Measurements from ENCODE around the gene HECW1. TPM values are rescaled to one million over a fixed set of nuclear protein-coding genes. Genes with fewer than 3 reads are reported as not detected.

HECW1 gene
- total RNA-seq, 6 donors from 2014 or later, result 0.10 to 1.0 (median 0.76) TPM; not detected in 1

- no peak for DNase-seq
- Histone ChIP-seq H3K36me3 (no peaks in the 10 kb centered on the region), H3K27me3 (no peaks in the 10 kb centered on the region), H3K4me3 (no peak overlapping the region), H3K9me3 (no peaks in the 10 kb centered on the region), H3K27ac (no peak overlapping the region), H3K4me1 (no peaks in the 10 kb centered on the region)
- no peak for TF ChIP-seq POLR2AphosphoS5 (IDR thresholded peaks at IDR 0.05)
- TF ChIP-seq, protein P1, sequence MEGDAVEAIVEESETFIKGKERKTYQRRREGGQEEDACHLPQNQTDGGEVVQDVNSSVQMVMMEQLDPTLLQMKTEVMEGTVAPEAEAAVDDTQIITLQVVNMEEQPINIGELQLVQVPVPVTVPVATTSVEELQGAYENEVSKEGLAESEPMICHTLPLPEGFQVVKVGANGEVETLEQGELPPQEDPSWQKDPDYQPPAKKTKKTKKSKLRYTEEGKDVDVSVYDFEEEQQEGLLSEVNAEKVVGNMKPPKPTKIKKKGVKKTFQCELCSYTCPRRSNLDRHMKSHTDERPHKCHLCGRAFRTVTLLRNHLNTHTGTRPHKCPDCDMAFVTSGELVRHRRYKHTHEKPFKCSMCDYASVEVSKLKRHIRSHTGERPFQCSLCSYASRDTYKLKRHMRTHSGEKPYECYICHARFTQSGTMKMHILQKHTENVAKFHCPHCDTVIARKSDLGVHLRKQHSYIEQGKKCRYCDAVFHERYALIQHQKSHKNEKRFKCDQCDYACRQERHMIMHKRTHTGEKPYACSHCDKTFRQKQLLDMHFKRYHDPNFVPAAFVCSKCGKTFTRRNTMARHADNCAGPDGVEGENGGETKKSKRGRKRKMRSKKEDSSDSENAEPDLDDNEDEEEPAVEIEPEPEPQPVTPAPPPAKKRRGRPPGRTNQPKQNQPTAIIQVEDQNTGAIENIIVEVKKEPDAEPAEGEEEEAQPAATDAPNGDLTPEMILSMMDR (IDR thresholded peaks at IDR 0.05), result no peak
- no peak for TF ChIP-seq EP300 (IDR thresholded peaks at IDR 0.05)
- no peak for TF ChIP-seq POLR2A (IDR thresholded peaks at IDR 0.05)
- no peak for ATAC-seq (ENCODE audit: low FRiP score in 2 of 2)
Measured at GRCh38 chr7:43546231-43546630, 433.8 kb downstream of the HECW1 start.

- ATAC-seq (ENCODE audit: low FRiP score in 2 of 2) (no peak), DNase-seq (peak in 1 of 2 donors; percentile 69)
Measured at GRCh38 chr7:43550427-43550826, 438.0 kb downstream of the HECW1 start.

DNA sequence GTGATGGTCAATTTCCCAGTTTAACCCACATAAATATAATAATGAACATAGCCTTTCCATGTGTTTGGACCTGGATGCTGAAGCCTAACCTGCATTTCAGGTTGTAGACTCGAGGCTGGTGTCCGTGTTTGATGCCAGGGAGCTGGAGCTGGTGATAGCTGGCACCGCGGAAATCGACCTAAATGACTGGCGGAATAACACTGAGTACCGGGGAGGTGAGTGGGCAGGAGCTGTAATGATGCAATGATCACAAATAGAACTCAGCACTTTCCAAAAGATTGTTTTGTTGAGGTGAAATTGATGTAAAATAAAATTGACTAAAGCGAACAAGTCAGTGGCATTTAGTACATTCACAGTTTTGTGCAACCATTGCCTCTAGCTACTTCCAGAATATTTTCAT lies 439.7 kb downstream of the HECW1 start:
- ATAC-seq (ENCODE audit: low FRiP score in 2 of 2) (no peak), DNase-seq (no peak)
- H3K27ac ChIP-seq, result no peak overlapping the region
- 87 to 95% methylated on average over 8 of the region's 8 CpGs for WGBS, 2 donors
- H3K9me3 ChIP-seq, result no peaks in the 10 kb centered on the region
- H3K4me1 ChIP-seq, result peaks cover 0 to 9% (median 4%) of the 10 kb centered on the region in 4 donors
- TF ChIP-seq POLR2A (IDR thresholded peaks at IDR 0.05) (no peak), POLR2AphosphoS5 (IDR thresholded peaks at IDR 0.05) (no peak)
- H3K4me3 ChIP-seq, result no peak overlapping the region
- H3K27me3 ChIP-seq, result no peaks in the 10 kb centered on the region
- no peaks in the 10 kb centered on the region for H3K36me3 ChIP-seq

More at GRCh38 chr7:43550427-43550826, 438.0 kb downstream of the HECW1 start:
- peaks cover 0 to 9% (median 4%) of the 10 kb centered on the region in 4 donors for H3K4me1 ChIP-seq
- no peak overlapping the region for H3K27ac ChIP-seq
- no peak overlapping the region for H3K4me3 ChIP-seq
- WGBS, 2 donors, result 93 to 98% methylated on average over 16 of the region's 16 CpGs
- H3K27me3 ChIP-seq, result no peaks in the 10 kb centered on the region
- TF ChIP-seq POLR2AphosphoS5 (IDR thresholded peaks at IDR 0.05), result no peak
- TF ChIP-seq, protein P1 (IDR thresholded peaks at IDR 0.05), result no peak
- no peak for TF ChIP-seq EP300 (IDR thresholded peaks at IDR 0.05)
- TF ChIP-seq POLR2A (IDR thresholded peaks at IDR 0.05), result no peak
- no peaks in the 10 kb centered on the region for H3K9me3 ChIP-seq
- H3K36me3 ChIP-seq, result no peaks in the 10 kb centered on the region

- Histone ChIP-seq H3K4me3 (no peak overlapping the region), H3K27ac (peak overlapping the region in 3 of 4 donors; percentile 24 to 67 (median 32)), H3K4me1 (peaks cover 0 to 9% (median 4%) of the 10 kb centered on the region in 4 donors), H3K9me3 (no peaks in the 10 kb centered on the region), H3K27me3 (no peaks in the 10 kb centered on the region), H3K36me3 (no peaks in the 10 kb centered on the region)
- ATAC-seq (ENCODE audit: low FRiP score in 2 of 2) (peak; percentile 80 to 86), DNase-seq (peak in 1 of 2 donors; percentile 69)
- TF ChIP-seq EP300 (IDR thresholded peaks at IDR 0.05) (no peak), POLR2AphosphoS5 (IDR thresholded peaks at IDR 0.05) (no peak), POLR2A (IDR thresholded peaks at IDR 0.05) (no peak)
- TF ChIP-seq, protein P1 (IDR thresholded peaks at IDR 0.05), result no peak
- WGBS, 2 donors, result 30 to 35% methylated on average over 3 of the region's 3 CpGs
Measured at GRCh38 chr7:43553999-43554398, 441.6 kb downstream of the HECW1 start.

DNA sequence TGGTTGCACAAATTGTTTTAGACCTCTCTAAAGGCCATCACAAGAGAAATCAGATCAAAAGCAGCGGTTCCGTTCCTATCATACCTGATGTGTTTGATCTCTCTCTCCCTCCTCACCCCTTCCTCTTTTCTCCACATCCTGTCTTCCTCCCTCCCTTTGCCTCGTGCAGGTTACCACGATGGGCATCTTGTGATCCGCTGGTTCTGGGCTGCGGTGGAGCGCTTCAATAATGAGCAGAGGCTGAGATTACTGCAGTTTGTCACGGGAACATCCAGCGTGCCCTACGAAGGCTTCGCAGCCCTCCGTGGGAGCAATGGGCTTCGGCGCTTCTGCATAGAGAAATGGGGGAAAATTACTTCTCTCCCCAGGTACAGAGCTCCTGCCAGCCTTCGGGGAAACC lies 442.0 kb downstream of the HECW1 start:
- Histone ChIP-seq H3K27me3 (no peaks in the 10 kb centered on the region), H3K27ac (peak overlapping the region in 2 of 4 donors; percentile 32 to 67), H3K9me3 (no peaks in the 10 kb centered on the region), H3K4me1 (peaks cover 0 to 9% (median 4%) of the 10 kb centered on the region in 4 donors), H3K4me3 (no peak overlapping the region), H3K36me3 (no peaks in the 10 kb centered on the region)
- DNase-seq (peak in 1 of 2 donors; percentile 25), ATAC-seq (ENCODE audit: low FRiP score in 2 of 2) (no peak)
- 78 to 82% methylated on average over 15 of the region's 15 CpGs for WGBS, 2 donors
- TF ChIP-seq POLR2AphosphoS5 (IDR thresholded peaks at IDR 0.05) (no peak), POLR2A (IDR thresholded peaks at IDR 0.05) (no peak), EP300 (IDR thresholded peaks at IDR 0.05) (no peak)
- TF ChIP-seq, protein P1 (IDR thresholded peaks at IDR 0.05), result no peak

Measured in upper lobe of left lung (tissue), 6 donors.